ENCODE results near the gene ABRACL.
A peak's percentile ranks its signal among the peaks of the same experiment; 100 is the strongest.

The ABRACL gene

GRCh38 chr6:139058029-139058428 is 29.5 kb downstream of the ABRACL start:
- no peak for TF ChIP-seq ZFX (IDR thresholded peaks at IDR 0.05; ENCODE audit: borderline replicate concordance)
- TF ChIP-seq CTCF (IDR thresholded peaks at IDR 0.05): no peak
- H3K27ac ChIP-seq: no peak overlapping the region

- TF ChIP-seq CTCF (IDR thresholded peaks at IDR 0.05) (no peak), ZFX (IDR thresholded peaks at IDR 0.05; ENCODE audit: borderline replicate concordance) (no peak)
- H3K27ac ChIP-seq: no peak overlapping the region
Measured at GRCh38 chr6:139060332-139060731, 31.8 kb downstream of the ABRACL start.

GRCh38 chr6:139062932-139063646 is 34.5 kb downstream of the ABRACL start:
- TF ChIP-seq CTCF (IDR thresholded peaks at IDR 0.05) (no peak), ZFX (IDR thresholded peaks at IDR 0.05; ENCODE audit: borderline replicate concordance) (no peak)
- H3K27ac ChIP-seq: no peak overlapping the region

GRCh38 chr6:139064981-139065665 is 36.6 kb downstream of the ABRACL start:
- TF ChIP-seq CTCF (IDR thresholded peaks at IDR 0.05): no peak
- no peak for TF ChIP-seq ZFX (IDR thresholded peaks at IDR 0.05; ENCODE audit: borderline replicate concordance)
- H3K27ac ChIP-seq: no peak overlapping the region

GRCh38 chr6:139066080-139066479 is 37.5 kb downstream of the ABRACL start:
- no peak for TF ChIP-seq ZFX (IDR thresholded peaks at IDR 0.05; ENCODE audit: borderline replicate concordance)
- no peak for TF ChIP-seq CTCF (IDR thresholded peaks at IDR 0.05)
- no peak overlapping the region for H3K27ac ChIP-seq

- 0 out of 2 replicates have a peak overlapping the region, but pooled peaks have one; percentile 31 for H3K27ac ChIP-seq
Measured at GRCh38 chr6:139068846-139069245, 40.3 kb downstream of the ABRACL start.

More at GRCh38 chr6:139068846-139069245, 40.3 kb downstream of the ABRACL start:
- TF ChIP-seq ZFX (IDR thresholded peaks at IDR 0.05; ENCODE audit: borderline replicate concordance) (no peak), CTCF (IDR thresholded peaks at IDR 0.05) (no peak)

Measured in 22Rv1 (cell line).